AG20443 (cell line): ENCODE data around the gene ASB17.
A peak's percentile ranks its signal among the peaks of the same experiment; 100 is the strongest.
"Not testable (repeated sequence)": the region's sequence is repeated elsewhere in the genome, so short reads cannot be mapped to it uniquely, and the experiment has no call there.

Experiments
- DNase-seq: peaks from one replicate; pipeline ENCODE4 v3.0.0; 2012; ENCODE audit warnings: low spot score, mixed read lengths

Gene ASB17

DNA sequence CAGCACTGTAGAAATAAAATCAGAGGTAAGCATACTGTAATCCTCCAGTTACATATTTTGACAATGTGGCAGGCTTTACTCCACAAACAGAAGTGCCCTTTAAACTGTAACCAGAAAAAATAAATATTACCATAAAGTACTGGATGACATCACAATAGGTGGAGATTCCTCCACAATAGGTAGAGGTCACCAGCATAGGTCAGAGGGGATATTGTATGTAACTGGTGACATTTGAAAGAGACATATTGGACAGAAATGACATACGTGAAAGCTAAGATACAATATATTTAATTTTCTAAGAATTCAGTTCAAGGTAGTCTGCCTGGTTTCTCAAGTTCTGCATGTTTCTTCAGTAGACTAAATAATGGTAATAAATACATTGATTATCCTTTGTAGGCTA is at the start of gene ASB17:
ASB17 (minus strand) TSS at position 101 of the 400 bp plus-strand sequence. CDS start 113 bp downstream, outside the sequence.
- no peak for DNase-seq

DNA sequence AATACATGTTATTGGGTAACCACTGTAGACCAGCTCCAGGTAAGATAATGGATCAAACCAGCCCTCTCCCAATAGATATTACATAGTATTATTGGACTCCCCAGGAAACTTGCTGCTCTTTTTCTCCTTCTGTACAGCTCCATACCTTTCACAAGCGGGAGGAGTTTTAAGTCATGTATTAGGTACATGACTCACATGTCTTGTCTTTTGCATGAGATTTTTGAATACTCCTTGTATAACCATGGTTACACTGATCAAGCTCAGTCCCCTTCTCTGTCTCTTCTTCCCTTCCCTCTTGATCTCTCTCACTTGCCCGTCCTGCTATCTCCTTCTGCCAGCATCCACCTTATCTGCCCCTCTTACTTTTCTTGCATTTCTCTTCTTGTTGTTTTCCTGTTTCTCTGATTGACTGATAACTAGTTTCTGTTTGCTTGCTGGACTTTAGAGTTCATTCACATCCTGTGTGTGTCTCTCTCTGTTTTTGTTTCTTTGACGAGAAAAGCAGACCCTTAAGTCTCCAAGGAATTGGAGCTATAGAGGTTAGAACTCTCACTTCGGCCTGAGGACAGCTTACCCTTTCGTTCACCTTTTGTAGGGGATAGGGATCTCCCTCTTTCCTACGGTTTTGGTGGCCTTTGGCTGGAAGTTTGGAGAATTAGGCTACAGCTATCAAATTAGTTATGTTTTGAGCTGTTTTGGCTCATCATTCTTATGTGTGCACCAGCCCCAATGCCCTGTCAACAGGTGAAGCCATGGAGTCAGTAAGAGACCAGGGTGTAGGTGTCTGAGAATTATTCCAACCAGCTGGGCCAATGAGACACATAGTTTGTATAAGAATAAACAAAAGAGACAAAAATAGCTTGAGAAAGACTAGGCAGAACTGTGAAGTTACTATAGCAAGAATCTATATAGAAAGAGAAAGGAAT is 49.0 kb upstream of the ASB17 start:
- no peak for DNase-seq

DNA sequence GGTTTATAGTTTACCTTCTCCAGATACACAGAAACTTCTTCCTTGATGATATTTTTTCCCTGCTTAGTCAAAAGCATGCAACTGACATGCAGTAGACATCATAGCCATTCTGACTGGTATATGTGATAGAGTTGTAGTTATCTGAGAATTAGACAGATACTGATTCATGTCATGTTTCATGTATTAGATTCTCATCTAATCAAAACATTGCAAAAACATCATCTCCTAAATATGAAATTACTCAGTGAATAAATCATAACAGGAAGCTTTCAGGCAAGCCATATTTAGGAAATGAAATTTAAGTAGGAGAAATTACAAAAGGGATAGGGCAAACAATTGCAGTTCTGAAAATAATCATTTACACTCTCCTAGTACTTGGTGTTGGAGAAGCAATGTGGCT is 38.4 kb upstream of the ASB17 start:
- DNase-seq: no peak

GRCh38 chr1:75969550-75969949 is 37.3 kb upstream of the ASB17 start:
- no peak for DNase-seq

- DNase-seq: no peak
Measured at GRCh38 chr1:75967719-75968118, 35.5 kb upstream of the ASB17 start.

DNA sequence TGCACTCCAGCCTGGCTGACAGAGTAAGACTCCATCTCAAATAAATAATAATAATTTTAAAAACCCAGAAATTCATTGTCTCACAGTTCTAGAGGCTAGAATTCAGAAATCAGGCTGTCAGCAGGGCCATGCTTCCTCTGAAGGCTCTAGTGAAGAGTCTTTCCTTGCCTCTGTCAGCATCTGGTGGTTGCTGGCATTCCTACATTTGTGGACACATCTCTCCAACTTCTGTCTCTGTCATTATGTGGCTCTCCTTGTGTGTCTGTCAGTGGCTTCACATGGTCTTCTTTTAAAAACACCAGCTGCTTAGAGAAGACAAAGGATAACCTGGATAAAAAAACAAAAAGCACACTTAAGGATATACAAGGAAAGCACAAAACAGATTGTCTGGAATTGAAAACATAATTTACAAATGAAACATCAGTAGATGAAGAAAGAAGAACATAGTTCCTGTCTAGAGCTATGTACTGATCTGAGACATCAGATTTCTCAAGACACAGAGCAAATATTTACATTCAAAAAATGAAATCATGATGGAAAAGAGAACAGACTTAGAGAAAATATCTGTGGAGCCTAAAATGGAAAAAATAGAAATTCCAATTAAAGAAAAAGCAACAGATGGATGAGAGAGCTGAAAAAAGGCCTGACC is 32.7 kb upstream of the ASB17 start:
- DNase-seq: no peak

GRCh38 chr1:75964110-75964759 is 32.0 kb upstream of the ASB17 start:
- DNase-seq: not testable (repeated sequence)

- no peak for DNase-seq
Measured at GRCh38 chr1:75954586-75954985, 22.4 kb upstream of the ASB17 start.

DNA sequence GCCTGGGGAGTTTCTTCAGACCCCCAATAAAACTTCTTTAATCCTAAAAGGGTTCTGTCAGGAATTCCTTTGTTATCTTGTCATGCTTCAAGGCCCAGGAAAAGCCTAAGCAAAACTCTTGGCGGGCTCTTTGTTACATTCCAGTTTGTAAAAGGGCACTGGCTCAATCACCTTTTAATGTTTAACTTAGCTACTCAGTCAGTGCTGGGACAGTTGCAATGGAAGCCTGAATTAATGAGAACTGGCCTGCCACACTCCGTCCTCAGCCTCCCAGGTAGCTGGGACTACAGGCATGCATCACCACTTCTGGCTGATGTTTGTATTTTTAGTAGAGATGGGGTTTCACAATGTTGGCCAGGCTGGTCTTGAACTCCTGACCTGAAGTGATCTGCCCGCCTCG is 21.3 kb upstream of the ASB17 start:
- no peak for DNase-seq

GRCh38 chr1:75952016-75952415 is 19.8 kb upstream of the ASB17 start:
- no peak for DNase-seq

DNA sequence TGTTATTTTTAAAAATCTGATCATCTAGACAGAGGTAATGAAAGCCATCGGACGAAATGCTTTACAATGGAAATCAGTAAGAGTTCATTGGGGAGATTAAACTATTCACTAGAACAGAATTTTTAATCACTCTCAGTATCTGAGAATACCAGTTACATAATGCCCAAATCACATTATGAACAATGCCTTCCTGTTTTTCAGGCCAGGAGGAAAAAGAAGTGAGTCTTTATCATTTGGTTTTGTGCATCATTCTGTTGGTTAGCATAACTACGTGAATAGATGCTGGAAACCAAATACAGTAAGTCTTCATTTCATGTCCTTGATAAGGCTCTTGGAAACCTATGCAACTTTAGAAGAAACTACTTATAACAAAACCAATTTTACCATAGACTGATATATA is 18.0 kb upstream of the ASB17 start:
- no peak for DNase-seq

GRCh38 chr1:75943037-75943436 is 10.8 kb upstream of the ASB17 start:
- DNase-seq: not testable (repeated sequence)

DNA sequence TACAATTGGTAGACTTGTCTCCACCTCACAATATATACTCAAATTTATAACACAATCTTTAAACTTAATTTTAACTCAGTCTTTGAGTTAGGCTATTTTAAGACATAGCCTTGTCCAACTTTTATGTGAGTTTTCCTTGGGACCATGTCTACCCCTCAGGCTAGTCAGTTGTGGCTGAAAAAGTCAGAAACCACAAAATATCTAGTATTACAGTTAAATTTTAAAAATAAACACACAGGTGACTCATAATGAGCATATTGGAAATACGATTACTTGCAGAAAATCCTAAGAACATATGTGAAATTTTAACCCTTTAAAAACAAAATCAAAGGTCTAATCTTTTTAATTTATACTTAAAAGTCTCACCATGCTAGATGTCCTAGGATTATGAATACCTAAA is 4.8 kb upstream of the ASB17 start:
- DNase-seq: no peak

GRCh38 chr1:75922698-75923097 is 9.5 kb downstream of the ASB17 start:
- no peak for DNase-seq

- no peak for DNase-seq
Measured at GRCh38 chr1:75916834-75917233, 15.4 kb downstream of the ASB17 start.

GRCh38 chr1:75908717-75909152 is 23.5 kb downstream of the ASB17 start:
- DNase-seq: peak; percentile 9

- DNase-seq: no peak
Measured at GRCh38 chr1:75901371-75901770, 30.8 kb downstream of the ASB17 start.

- DNase-seq: no peak
Measured at GRCh38 chr1:75884437-75884836, 47.8 kb downstream of the ASB17 start.

- no peak for DNase-seq
Measured at GRCh38 chr1:75879985-75880384, 52.2 kb downstream of the ASB17 start.

- DNase-seq: no peak
Measured at GRCh38 chr1:75870951-75871350, 61.3 kb downstream of the ASB17 start.
